PC-3 (cell line): Measurements from ENCODE around the gene MAP3K21. TPM values are rescaled to one million over a fixed set of nuclear protein-coding genes. Genes with fewer than 3 reads are reported as not detected.

Experiments
- ATAC-seq: fragments of 200-7000 bp; cut with Tn5 transposase; 2 replicates; pipeline ENCODE4 v1.9.1; 2020; ENCODE audit warnings: mild to moderate bottlenecking, moderate library complexity
- BruUV-seq: library from RNA; stranded (reverse); fragments of 400-500 nt; replicated peaks from 2 replicates; lab custom pipeline; 2021; lab: Mats Ljungman, UMichigan
- CTCF ChIA-PET: fragments of 300-600 bp; sonication (Branson Sonifier 250); formaldehyde crosslinking; loops from one replicate; lab custom pipeline; 2022; ENCODE audit warnings: antibody characterized with exemption; lab: Charles Lee
- POLR2A ChIA-PET: fragments of 300-600 bp; sonication (Branson Sonifier 250); formaldehyde crosslinking; loops from one replicate; lab custom pipeline; 2022; ENCODE audit warnings: antibody characterized with exemption; ENCODE audit not compliant: unreplicated experiment; lab: Charles Lee
- DNase-seq: peaks from one replicate; pipeline ENCODE4 v3.0.0-alpha.2; 2015
- H2AFZ ChIP-seq: fragments of 300-600 bp; sonication (generic); 2 replicates; pipeline ENCODE4 v1.6.0; 2016; ENCODE audit warnings: antibody characterized with exemption, low read length
- H3F3A ChIP-seq: fragments of 300-600 bp; sonication (generic); one replicate; pipeline ENCODE4 v1.6.0; 2017; ENCODE audit warnings: antibody characterized with exemption, low read length, control low read depth, mild to moderate bottlenecking; ENCODE audit not compliant: unreplicated experiment
- H3K27ac ChIP-seq: fragments of 300-600 bp; sonication (generic); 2 replicates; pipeline ENCODE4 v1.5.1; 2016; ENCODE audit warnings: mild to moderate bottlenecking, low read length
- H3K27me3 ChIP-seq: fragments of 300-600 bp; sonication (generic); 2 replicates; pipeline ENCODE4 v1.6.1; 2016; ENCODE audit warnings: low read length, mixed read lengths
- H3K36me3 ChIP-seq: fragments of 300-600 bp; sonication (generic); 2 replicates; pipeline ENCODE4 v1.6.1; 2016; ENCODE audit warnings: low read depth, mixed run types, low read length, mixed read lengths
- H3K4me1 ChIP-seq: fragments of 300-600 bp; sonication (generic); 2 replicates; pipeline ENCODE4 v1.5.1; 2016; ENCODE audit warnings: low read length; ENCODE audit not compliant: insufficient read depth
- H3K4me2 ChIP-seq: fragments of 300-600 bp; sonication (generic); 2 replicates; pipeline ENCODE4 v1.6.0; 2016; ENCODE audit warnings: low read length
- H3K4me3 ChIP-seq: fragments of 300-600 bp; sonication (generic); 2 replicates; pipeline ENCODE4 v1.5.1; 2016; ENCODE audit warnings: mild to moderate bottlenecking, low read length, mixed read lengths
- H3K79me2 ChIP-seq: fragments of 300-600 bp; sonication (generic); 2 replicates; pipeline ENCODE4 v1.6.1; 2017; ENCODE audit warnings: low read length, mixed read lengths
- H3K9ac ChIP-seq: fragments of 300-600 bp; sonication (generic); 2 replicates; pipeline ENCODE4 v1.6.0; 2016; ENCODE audit warnings: mild to moderate bottlenecking, low read length
- H3K9me2 ChIP-seq: fragments of 300-600 bp; sonication (generic); replicated peaks from 2 replicates; pipeline ENCODE4 v1.6.1; 2016; ENCODE audit warnings: mixed run types, low read length, mixed read lengths
- H3K9me3 ChIP-seq: fragments of 300-600 bp; sonication (generic); 2 replicates; pipeline ENCODE4 v1.6.1; 2016; ENCODE audit warnings: low read length, mixed read lengths
- H4K20me1 ChIP-seq: fragments of 300-600 bp; sonication (generic); 2 replicates; pipeline ENCODE4 v1.6.1; 2016; ENCODE audit warnings: low read length, mixed read lengths
- EZH2 ChIP-seq: fragments of 300-600 bp; sonication (generic); IDR thresholded peaks from one replicate; pipeline ENCODE4 v1.6.1; 2017; ENCODE audit warnings: antibody characterized with exemption, mild to moderate bottlenecking, low read length; ENCODE audit not compliant: unreplicated experiment
- EZH2phosphoT487 ChIP-seq: fragments of 300-600 bp; sonication (generic); IDR thresholded peaks from 2 replicates; pipeline ENCODE4 v1.6.1; 2018; ENCODE audit warnings: mild to moderate bottlenecking, antibody characterized with exemption, low read length, borderline replicate concordance
- intact Hi-C: fragments of 100-400 bp; cut with micrococcal nuclease; formaldehyde crosslinking; loops from 2 replicates; pipeline ENCODE4 v1.9.0; 2023
- total RNA-seq: library from RNA; depleted of rRNA; stranded (reverse); fragments of >200 nt; gene quantifications from 2 replicates; pipeline ENCODE4 v1.2.3, GENCODE V29; 2014
- TF ChIP-seq, protein P1 (sequence below): fragments of 300-600 bp; sonication (generic); conservative IDR thresholded peaks from 2 replicates; pipeline ENCODE4 v1.5.1; 2017; ENCODE audit warnings: antibody characterized with exemption, low read depth, mild to moderate bottlenecking, low read length

Gene MAP3K21
- total RNA-seq, 1 experiment from 2014 or later, result 13.7 TPM

DNA sequence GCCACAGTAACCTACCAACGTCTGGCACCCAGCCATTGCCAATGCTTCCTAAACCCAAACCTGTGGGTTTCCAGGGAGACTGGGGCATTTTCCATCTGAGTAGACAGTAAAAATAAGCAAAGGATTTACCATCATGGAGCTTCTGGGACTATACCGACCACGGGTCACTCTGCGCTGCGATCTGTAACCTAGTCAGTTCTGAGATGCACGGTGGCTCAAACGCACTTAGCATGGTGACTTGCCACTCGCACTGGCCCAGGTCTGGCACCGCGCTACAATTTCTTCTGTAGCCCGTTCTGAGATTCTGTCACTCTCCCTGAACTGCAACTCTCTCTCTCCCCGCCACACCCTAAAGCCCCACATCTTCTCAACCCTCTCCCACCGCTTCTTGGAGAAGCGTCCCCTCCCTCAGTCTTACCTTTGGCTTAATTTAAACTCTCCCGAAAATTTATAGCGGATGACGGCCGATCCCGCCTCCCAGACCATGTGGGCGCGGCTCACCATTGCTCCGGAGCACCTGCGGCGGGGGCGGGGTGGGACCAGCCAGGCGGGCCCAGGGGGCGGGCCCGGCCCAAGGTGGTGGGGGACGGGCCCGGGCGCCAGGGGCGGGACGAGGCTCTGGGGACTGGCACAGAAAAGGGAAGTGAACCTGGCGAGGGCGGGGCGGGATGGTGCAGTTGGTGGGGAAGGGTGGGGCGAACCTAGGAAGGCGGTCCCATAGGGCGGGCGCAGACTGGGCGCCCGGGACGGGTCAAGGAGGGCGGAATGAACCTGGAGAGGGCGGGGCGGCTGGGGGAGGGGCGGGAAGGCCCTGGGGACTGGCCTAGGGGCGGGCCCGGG lies 493 bp upstream of the MAP3K21 start:
- peak overlapping the region; percentile 68 for H3K4me3 ChIP-seq
- 0 out of 2 replicates have a peak overlapping the region, but pooled peaks have one; percentile 6 for H3K27ac ChIP-seq
- no peaks in the 10 kb centered on the region for H3K27me3 ChIP-seq
- TSS peak; percentile 79 for BruUV-seq
- H3K4me1 ChIP-seq, result peaks cover 16% of the 10 kb centered on the region
- peak; percentile 98 for DNase-seq
- peak overlapping the region; percentile 16; the same call in 1 of the 2 replicates for H3K9ac ChIP-seq
- H3K4me2 ChIP-seq, result peak overlapping the region; percentile 80
- intact Hi-C loops, result loop anchor here (1.0 kb wide), 1 partner anchor 12 kb away; no protein-coding TSS in a partner anchor
- no peaks in the 10 kb centered on the region for H3K9me3 ChIP-seq
- ChIA-PET POLR2A (no interaction called here), CTCF (interaction anchor here (0.5 kb wide), 1 partner anchor 65 kb away, joined by 3 read pairs; no protein-coding TSS in a partner anchor)
- no peaks in the 10 kb centered on the region for H3K36me3 ChIP-seq
- no peaks in the 10 kb centered on the region for H3K9me2 ChIP-seq
- H2AFZ ChIP-seq, result peak overlapping the region; percentile 83
- peaks cover 12% of the 10 kb centered on the region; the same call in 1 of the 2 replicates for H4K20me1 ChIP-seq
- H3F3A ChIP-seq, result no peaks in the 10 kb centered on the region
- peak; percentile 85 for ATAC-seq
- H3K79me2 ChIP-seq, result peaks cover 35% of the 10 kb centered on the region
- TF ChIP-seq, protein P1, sequence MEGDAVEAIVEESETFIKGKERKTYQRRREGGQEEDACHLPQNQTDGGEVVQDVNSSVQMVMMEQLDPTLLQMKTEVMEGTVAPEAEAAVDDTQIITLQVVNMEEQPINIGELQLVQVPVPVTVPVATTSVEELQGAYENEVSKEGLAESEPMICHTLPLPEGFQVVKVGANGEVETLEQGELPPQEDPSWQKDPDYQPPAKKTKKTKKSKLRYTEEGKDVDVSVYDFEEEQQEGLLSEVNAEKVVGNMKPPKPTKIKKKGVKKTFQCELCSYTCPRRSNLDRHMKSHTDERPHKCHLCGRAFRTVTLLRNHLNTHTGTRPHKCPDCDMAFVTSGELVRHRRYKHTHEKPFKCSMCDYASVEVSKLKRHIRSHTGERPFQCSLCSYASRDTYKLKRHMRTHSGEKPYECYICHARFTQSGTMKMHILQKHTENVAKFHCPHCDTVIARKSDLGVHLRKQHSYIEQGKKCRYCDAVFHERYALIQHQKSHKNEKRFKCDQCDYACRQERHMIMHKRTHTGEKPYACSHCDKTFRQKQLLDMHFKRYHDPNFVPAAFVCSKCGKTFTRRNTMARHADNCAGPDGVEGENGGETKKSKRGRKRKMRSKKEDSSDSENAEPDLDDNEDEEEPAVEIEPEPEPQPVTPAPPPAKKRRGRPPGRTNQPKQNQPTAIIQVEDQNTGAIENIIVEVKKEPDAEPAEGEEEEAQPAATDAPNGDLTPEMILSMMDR, result no peak
- TF ChIP-seq EZH2, result no peak
- TF ChIP-seq EZH2phosphoT487, result no peak

DNA sequence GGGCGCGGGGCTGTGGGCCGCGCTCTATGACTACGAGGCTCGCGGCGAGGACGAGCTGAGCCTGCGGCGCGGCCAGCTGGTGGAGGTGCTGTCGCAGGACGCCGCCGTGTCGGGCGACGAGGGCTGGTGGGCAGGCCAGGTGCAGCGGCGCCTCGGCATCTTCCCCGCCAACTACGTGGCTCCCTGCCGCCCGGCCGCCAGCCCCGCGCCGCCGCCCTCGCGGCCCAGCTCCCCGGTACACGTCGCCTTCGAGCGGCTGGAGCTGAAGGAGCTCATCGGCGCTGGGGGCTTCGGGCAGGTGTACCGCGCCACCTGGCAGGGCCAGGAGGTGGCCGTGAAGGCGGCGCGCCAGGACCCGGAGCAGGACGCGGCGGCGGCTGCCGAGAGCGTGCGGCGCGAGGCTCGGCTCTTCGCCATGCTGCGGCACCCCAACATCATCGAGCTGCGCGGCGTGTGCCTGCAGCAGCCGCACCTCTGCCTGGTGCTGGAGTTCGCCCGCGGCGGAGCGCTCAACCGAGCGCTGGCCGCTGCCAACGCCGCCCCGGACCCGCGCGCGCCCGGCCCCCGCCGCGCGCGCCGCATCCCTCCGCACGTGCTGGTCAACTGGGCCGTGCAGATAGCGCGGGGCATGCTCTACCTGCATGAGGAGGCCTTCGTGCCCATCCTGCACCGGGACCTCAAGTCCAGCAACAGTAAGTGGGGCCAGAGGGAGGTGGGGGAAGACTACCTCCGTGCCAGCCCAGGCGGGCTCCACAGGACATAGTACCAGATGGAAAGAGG lies 808 bp downstream of the MAP3K21 start:
- intact Hi-C loops, result no loop called here
- Histone ChIP-seq H3K4me1 (peaks cover 16% of the 10 kb centered on the region), H3K4me3 (peak overlapping the region; percentile 74), H2AFZ (peak overlapping the region; percentile 45), H3K27ac (peak overlapping the region; percentile 17; the same call in 1 of the 2 replicates), H3K79me2 (peaks cover 48% of the 10 kb centered on the region), H3F3A (no peaks in the 10 kb centered on the region), H3K9me2 (no peaks in the 10 kb centered on the region), H3K4me2 (peak overlapping the region; percentile 89), H3K36me3 (no peaks in the 10 kb centered on the region), H4K20me1 (peaks cover 12% of the 10 kb centered on the region; the same call in 1 of the 2 replicates), H3K9ac (peak overlapping the region; percentile 70), H3K9me3 (no peaks in the 10 kb centered on the region), H3K27me3 (no peaks in the 10 kb centered on the region)
- TF ChIP-seq EZH2, result no peak
- TF ChIP-seq EZH2phosphoT487, result 0 out of 2 replicates have a peak, but pooled peaks have one; percentile 51
- BruUV-seq, result no TSS peak
- ATAC-seq (peak; percentile 31), DNase-seq (peak; percentile 48)
- ChIA-PET POLR2A (interaction anchor here (0.6 kb wide), 1 partner anchor 285 kb away, joined by 3 read pairs; no protein-coding TSS in a partner anchor), CTCF (interaction anchor here (0.8 kb wide), 1 partner anchor 112 kb away, joined by 7 read pairs; no protein-coding TSS in a partner anchor)
